NCI-H2029 treated with DMSO at 0.1 percent for 48 hours (cell line): Measurements from ENCODE around the gene POLA1.

Experiments
- DNase-seq: peaks from one replicate; lab custom pipeline; 2025; lab: John Stamatoyannopoulos, UW

Gene POLA1

DNA sequence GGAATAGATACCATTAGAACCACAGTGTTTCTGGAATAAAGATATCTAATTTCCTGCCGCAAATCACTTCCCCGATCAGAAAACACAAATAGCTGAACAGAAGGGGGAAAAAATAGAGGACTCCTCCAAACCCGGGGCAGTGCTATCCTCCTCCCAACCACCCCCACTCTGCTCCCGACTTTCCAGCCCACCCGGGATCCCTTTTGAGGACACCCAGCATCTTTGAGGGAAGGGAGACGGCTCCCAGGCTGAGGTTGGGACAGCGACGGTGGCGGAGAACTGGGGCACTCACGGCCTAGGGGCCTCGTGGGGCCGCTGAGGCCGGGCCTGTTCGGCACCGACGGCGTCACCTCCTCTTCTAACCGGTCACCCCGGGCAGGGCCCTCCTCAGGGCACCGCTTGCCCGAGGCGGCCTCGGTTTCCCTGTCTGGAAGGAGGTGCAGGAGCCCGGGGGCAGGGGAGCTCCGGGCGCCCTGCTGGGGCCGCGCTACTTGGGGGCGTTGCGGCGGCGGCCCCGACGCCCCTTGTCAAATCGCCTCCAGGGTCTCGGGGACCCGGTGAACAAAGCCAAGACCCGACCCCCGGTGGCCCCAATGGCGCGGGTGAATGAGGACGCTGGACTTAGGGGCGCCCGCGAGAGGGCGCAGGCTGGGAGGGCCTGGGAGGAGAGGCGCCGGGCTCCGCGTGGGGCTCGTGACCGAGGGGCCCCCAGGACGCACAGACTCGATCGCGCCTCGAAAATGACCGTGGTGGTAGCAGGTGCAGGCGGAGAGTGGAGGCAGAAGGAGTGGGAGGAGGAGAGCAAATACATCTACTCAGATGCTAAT is 329.0 kb downstream of the POLA1 start:
- DNase-seq = no peak

DNA sequence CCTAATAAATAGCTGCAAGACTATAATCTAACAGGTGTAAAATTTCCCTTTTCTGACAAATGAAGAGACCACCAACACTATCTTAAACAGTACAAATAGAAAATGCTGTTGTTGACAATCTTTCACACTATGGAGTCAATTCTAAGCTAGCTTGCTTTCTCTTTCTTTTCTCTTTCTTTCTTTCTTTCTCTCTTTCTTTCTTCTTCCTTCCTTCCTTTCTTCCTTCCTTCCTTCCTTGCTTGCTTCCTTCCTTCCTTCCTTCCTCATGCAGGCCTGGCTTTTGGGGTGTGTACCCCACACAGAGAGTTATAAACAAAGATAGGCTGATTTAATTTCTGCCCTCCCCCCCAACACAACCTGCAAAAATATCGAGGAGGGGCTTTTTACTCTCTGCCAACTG is 330.2 kb downstream of the POLA1 start:
- DNase-seq = no peak

DNA sequence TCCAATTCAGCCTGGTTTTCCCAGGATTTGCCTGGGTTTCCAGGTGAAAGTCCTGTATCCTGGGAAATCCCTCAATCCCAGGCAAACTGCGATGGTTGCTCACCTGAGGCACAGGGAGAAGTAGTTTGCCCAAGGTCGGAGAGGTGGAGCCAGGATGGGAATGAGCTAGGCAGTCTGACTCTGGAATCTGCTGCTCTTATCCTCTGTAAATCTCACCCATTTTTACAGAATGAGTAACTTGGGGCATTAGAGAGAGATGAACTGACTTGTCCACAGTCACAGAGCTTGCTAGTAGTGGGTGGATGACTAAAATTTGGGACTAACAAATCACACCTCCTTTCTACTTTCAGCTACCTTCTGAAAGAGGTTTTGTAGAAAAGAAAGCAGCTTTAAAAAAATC is 331.9 kb downstream of the POLA1 start:
- no peak for DNase-seq

DNA sequence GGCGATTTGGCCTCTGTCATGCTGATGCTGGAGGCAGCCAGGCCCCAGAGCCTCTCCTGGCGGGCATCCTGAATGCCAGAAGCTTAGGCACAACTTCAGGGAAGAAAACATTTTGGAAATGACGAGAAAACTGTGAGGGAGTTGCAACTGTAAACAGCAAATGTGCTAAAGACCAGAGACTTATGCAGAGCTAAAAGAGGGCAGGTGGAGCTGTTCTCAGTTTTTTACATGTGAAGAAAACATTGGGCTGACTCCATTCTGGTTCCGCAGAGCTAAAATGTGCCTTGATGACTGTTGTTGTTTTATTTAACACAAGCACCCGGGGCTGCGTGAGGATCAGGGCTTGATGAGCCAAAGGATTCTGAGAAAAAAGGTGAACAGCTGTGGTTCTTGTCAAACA is 332.9 kb downstream of the POLA1 start:
- DNase-seq = no peak

- no peak for DNase-seq
These were observed 335.0 kb downstream of the POLA1 start for GRCh38 chrX:25028726-25029125.

- no peak for DNase-seq
These were observed 335.6 kb downstream of the POLA1 start for GRCh38 chrX:25029288-25029825.

DNA sequence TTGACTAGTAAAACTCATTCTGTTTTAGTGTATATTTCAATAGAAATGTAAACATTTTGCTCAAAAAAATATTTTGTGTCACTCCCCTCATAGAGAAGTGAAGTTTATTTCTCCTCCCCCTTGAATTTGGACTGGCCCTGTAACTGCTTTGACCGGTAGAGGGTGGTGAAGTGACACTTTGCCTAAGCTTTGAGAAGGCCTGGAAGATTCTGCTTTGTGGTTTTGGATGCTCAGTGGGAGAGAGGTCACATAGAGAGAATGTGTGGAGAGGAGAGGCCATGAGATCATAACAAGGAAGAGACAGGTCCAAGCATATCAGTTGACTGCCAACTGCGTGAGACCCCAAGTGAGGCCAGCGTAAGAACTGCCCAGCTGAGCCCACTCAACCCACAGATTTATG is 341.2 kb downstream of the POLA1 start:
- no peak for DNase-seq

- DNase-seq = no peak
These were observed 345.3 kb downstream of the POLA1 start for GRCh38 chrX:25039036-25039435.

- DNase-seq = no peak
These were observed 349.5 kb downstream of the POLA1 start for GRCh38 chrX:25043192-25043591.
